H1 (cell line): ENCODE measurements around the gene KYNU. TPM values are rescaled to one million over a fixed set of nuclear protein-coding genes. Genes with fewer than 3 reads are reported as not detected.

Experiments used
- CTCF ChIA-PET: fragments of 300-600 bp; sonication (Branson Sonifier 250); formaldehyde crosslinking; loops from one replicate; lab custom pipeline; 2021; ENCODE audit not compliant: partially characterized antibody; lab: Charles Lee
- POLR2A ChIA-PET: fragments of 300-600 bp; sonication (Branson Sonifier 250); formaldehyde crosslinking; loops from one replicate; lab custom pipeline; 2021; ENCODE audit warnings: inconsistent platforms; ENCODE audit not compliant: partially characterized antibody; lab: Charles Lee
- DNase-seq, 2 experiments: peaks; one replicate each; pipeline versions ENCODE4 v3.0.0 to v3.0.0-alpha.2; 2010 to 2022; ENCODE audit warnings: low spot score in 2 of 2, low read depth in 1 of 2, mixed read lengths in 1 of 2
- FAIRE-seq: peaks from 2 replicates; lab custom pipeline; 2011; peaks lifted over from hg19 to GRCh38; lab: Jason Lieb, UNC
- H2AFZ ChIP-seq: 2 replicates; pipeline ENCODE4 v1.8.1; 2012; ENCODE audit warnings: low read length, inconsistent platforms
- H2AK5ac ChIP-seq: 2 replicates; pipeline ENCODE4 v1.6.1; 2013; ENCODE audit warnings: low read depth, low read length
- H2BK120ac ChIP-seq: replicated peaks from 2 replicates; pipeline ENCODE3; 2013; ENCODE audit warnings: low read depth, low read length, inconsistent platforms
- H2BK12ac ChIP-seq: 2 replicates; pipeline ENCODE4 v1.6.1; 2013; ENCODE audit warnings: low read depth, low read length
- H2BK15ac ChIP-seq: 2 replicates; pipeline ENCODE4 v1.6.1; 2013; ENCODE audit warnings: low read length
- H2BK20ac ChIP-seq: 2 replicates; pipeline ENCODE4 v1.6.1; 2013; ENCODE audit warnings: low read length
- H2BK5ac ChIP-seq: 2 replicates; pipeline ENCODE4 v1.6.1; 2013; ENCODE audit warnings: low read depth, low read length
- H3K14ac ChIP-seq: 2 replicates; pipeline ENCODE4 v1.6.1; 2013; ENCODE audit warnings: inconsistent platforms; ENCODE audit not compliant: insufficient read length
- H3K18ac ChIP-seq: 2 replicates; pipeline ENCODE4 v1.6.1; 2013; ENCODE audit warnings: low read length; ENCODE audit errors: extremely low read depth
- H3K23ac ChIP-seq: 2 replicates; pipeline ENCODE4 v1.6.1; 2013; ENCODE audit warnings: inconsistent platforms; ENCODE audit not compliant: insufficient read length
- H3K23me2 ChIP-seq: 2 replicates; pipeline ENCODE4 v1.6.1; 2013; ENCODE audit warnings: low read depth, low read length
- H3K27ac ChIP-seq: 2 replicates; pipeline ENCODE4 v1.6.1; 2011; ENCODE audit warnings: low read depth, low read length, inconsistent platforms
- H3K27me3 ChIP-seq, 4 experiments: replicated peaks in 1 of 4; 1 replicate in 1 of 4; 2 replicates in 3 of 4; pipeline versions ENCODE4 v1.6.1 to v1.8.1; 2011 to 2013; ENCODE audit warnings: low read length in 3 of 4, mild to moderate bottlenecking in 3 of 4, inconsistent platforms in 2 of 4, mixed read lengths in 2 of 4, moderate library complexity in 1 of 4; ENCODE audit not compliant: control insufficient read depth in 3 of 4, insufficient read depth in 3 of 4; ENCODE audit errors: extremely low read depth in 1 of 4
- H3K36me3 ChIP-seq, 4 experiments: 2 replicates each; pipeline versions ENCODE4 v1.6.1 to v1.8.1; 2011 to 2013; ENCODE audit warnings: mild to moderate bottlenecking in 4 of 4, low read length in 3 of 4, moderate library complexity in 2 of 4, control low read depth in 1 of 4, inconsistent platforms in 1 of 4; ENCODE audit not compliant: insufficient read depth in 4 of 4, control insufficient read depth in 2 of 4
- H3K4ac ChIP-seq: replicated peaks from 2 replicates; pipeline ENCODE3; 2013; ENCODE audit warnings: low read length, low read depth, mixed read lengths, inconsistent platforms; ENCODE audit not compliant: insufficient read length
- H3K4me1 ChIP-seq, 4 experiments: replicated peaks in 1 of 4; 1 replicate in 1 of 4; 2 replicates in 3 of 4; pipeline versions ENCODE4 v1.6.1 to v1.8.1; 2011 to 2013; ENCODE audit warnings: low read length in 3 of 4, inconsistent platforms in 2 of 4, mixed read lengths in 1 of 4; ENCODE audit not compliant: insufficient read depth in 4 of 4, control insufficient read depth in 3 of 4
- H3K4me2 ChIP-seq, 2 experiments: 2 replicates each; pipeline versions ENCODE4 v1.6.1 to v1.8.1; 2011 to 2013; ENCODE audit warnings: low read depth in 2 of 2, low read length in 2 of 2, control low read depth in 1 of 2, inconsistent platforms in 1 of 2, mild to moderate bottlenecking in 1 of 2; ENCODE audit not compliant: insufficient read depth in 1 of 2
- H3K4me3 ChIP-seq, 4 experiments: fragments of 200-600, 300-600 bp in 1 of 4; sonication (generic), shearing (Covaris generic), sonication (Bioruptor Twin) in 1 of 4; 2 replicates each; pipeline versions ENCODE4 v1.5.1 to v1.8.1; 2011 to 2016; ENCODE audit warnings: low read length in 4 of 4, low read depth in 3 of 4, control low read depth in 2 of 4, inconsistent platforms in 2 of 4, mild to moderate bottlenecking in 2 of 4, mixed read lengths in 1 of 4, moderate library complexity in 1 of 4; ENCODE audit not compliant: insufficient read depth in 2 of 4; ENCODE audit errors: extremely low read depth in 1 of 4
- H3K56ac ChIP-seq: replicated peaks from 2 replicates; pipeline ENCODE3; 2013; ENCODE audit warnings: low read depth, mild to moderate bottlenecking, mixed read lengths, low read length, inconsistent platforms; ENCODE audit not compliant: insufficient read length
- H3K79me1 ChIP-seq: 2 replicates; pipeline ENCODE4 v1.6.1; 2013; ENCODE audit warnings: low read depth, low read length, control low read depth
- H3K79me2 ChIP-seq, 2 experiments: 2 replicates each; pipeline versions ENCODE4 v1.6.1 to v1.8.1; 2012 to 2013; ENCODE audit warnings: low read length in 2 of 2, mild to moderate bottlenecking in 2 of 2, inconsistent platforms in 1 of 2; ENCODE audit not compliant: insufficient read depth in 2 of 2, control insufficient read depth in 1 of 2
- H3K9ac ChIP-seq, 4 experiments: replicated peaks in 1 of 4; 1 replicate in 1 of 4; 2 replicates in 3 of 4; pipeline versions ENCODE4 v1.6.1 to v1.8.1; 2011 to 2013; ENCODE audit warnings: low read depth in 3 of 4, low read length in 3 of 4, control low read depth in 2 of 4, mild to moderate bottlenecking in 2 of 4, moderate library complexity in 2 of 4, inconsistent platforms in 1 of 4; ENCODE audit errors: extremely low read depth in 1 of 4
- H3K9me3 ChIP-seq, 2 experiments: 2 replicates each; pipeline versions ENCODE4 v1.6.1 to v1.8.1; 2012 to 2013; ENCODE audit warnings: mild to moderate bottlenecking in 2 of 2, moderate library complexity in 2 of 2, control low read depth in 1 of 2, inconsistent platforms in 1 of 2, low read depth in 1 of 2, low read length in 1 of 2, mixed read lengths in 1 of 2; ENCODE audit not compliant: insufficient read depth in 2 of 2
- H4K20me1 ChIP-seq, 2 experiments: replicated peaks in 1 of 2; 2 replicates each; pipeline versions ENCODE3 to v1.8.1; 2011 to 2013; ENCODE audit warnings: inconsistent platforms in 2 of 2, low read length in 2 of 2, mild to moderate bottlenecking in 1 of 2; ENCODE audit not compliant: insufficient read depth in 2 of 2, control insufficient read depth in 1 of 2
- H4K5ac ChIP-seq: 2 replicates; pipeline ENCODE4 v1.6.1; 2013; ENCODE audit warnings: low read length, low read depth, mixed read lengths, inconsistent platforms; ENCODE audit not compliant: insufficient read length
- H4K8ac ChIP-seq: 2 replicates; pipeline ENCODE4 v1.8.0; 2013; ENCODE audit warnings: mild to moderate bottlenecking, moderate library complexity, low read length, inconsistent platforms; ENCODE audit not compliant: insufficient read depth; ENCODE audit errors: extremely low read depth
- H4K91ac ChIP-seq: replicated peaks from 2 replicates; pipeline ENCODE3; 2013; ENCODE audit warnings: low read length, mixed read lengths, inconsistent platforms; ENCODE audit not compliant: insufficient read length
- CREB1 ChIP-seq: IDR thresholded peaks from 2 replicates; pipeline ENCODE4 v1.6.1; 2012; ENCODE audit warnings: inconsistent platforms
- HDAC6 ChIP-seq: IDR thresholded peaks from one replicate; pipeline ENCODE4 v1.7.1; 2012; ENCODE audit warnings: low read depth, mild to moderate bottlenecking, inconsistent platforms, low read length, moderate library complexity
- KDM1A ChIP-seq: fragments of 200-600, 300-600 bp; sonication (generic); IDR thresholded peaks from 2 replicates; pipeline ENCODE4 v1.7.1; 2016; ENCODE audit warnings: mild to moderate bottlenecking, low read length, borderline replicate concordance
- KDM4A ChIP-seq: IDR thresholded peaks from one replicate; pipeline ENCODE4 v1.7.1; 2012; ENCODE audit warnings: low read depth, mild to moderate bottlenecking, moderate library complexity, low read length, inconsistent platforms; ENCODE audit not compliant: severe bottlenecking
- NANOG ChIP-seq: IDR thresholded peaks from 2 replicates; pipeline ENCODE4 v1.6.1; 2011; ENCODE audit warnings: low read length, low read depth, mild to moderate bottlenecking, inconsistent platforms; ENCODE audit not compliant: insufficient read depth, poor library complexity, severe bottlenecking
- PHF8 ChIP-seq: fragments of 200-600 bp; sonication (generic); conservative IDR thresholded peaks from 2 replicates; pipeline ENCODE4 v1.7.1; 2012; ENCODE audit warnings: low read depth, mild to moderate bottlenecking, inconsistent platforms, low read length, moderate library complexity
- RAD21 ChIP-seq, 2 experiments: IDR thresholded peaks in 1 of 2; conservative IDR thresholded peaks in 1 of 2; 2 replicates each; pipeline ENCODE4 v1.6.1; 2011; ENCODE audit warnings: low read depth in 2 of 2, low read length in 2 of 2, improper control_type of control experiment in 1 of 2, inconsistent platforms in 1 of 2, mild to moderate bottlenecking in 1 of 2, moderate library complexity in 1 of 2
- RNF2 ChIP-seq: fragments of 200-900, 300-1000 bp; sonication (generic); IDR thresholded peaks from 2 replicates; pipeline ENCODE4 v1.7.1; 2016; ENCODE audit warnings: borderline replicate concordance, low read depth, mild to moderate bottlenecking, antibody characterized with exemption, low read length; ENCODE audit not compliant: poor library complexity, severe bottlenecking; ENCODE audit errors: missing control alignments
- SIRT6 ChIP-seq: IDR thresholded peaks from one replicate; pipeline ENCODE4 v1.7.1; 2012; ENCODE audit warnings: low read length, inconsistent platforms
- SIX5 ChIP-seq: IDR thresholded peaks from 2 replicates; pipeline ENCODE4 v1.6.1; 2011; ENCODE audit warnings: mild to moderate bottlenecking, low read depth, low read length
- SRF ChIP-seq: IDR thresholded peaks from 2 replicates; pipeline ENCODE4 v1.6.1; 2011; ENCODE audit warnings: mild to moderate bottlenecking, low read depth, low read length, moderate library complexity
- TAF1 ChIP-seq: IDR thresholded peaks from 2 replicates; pipeline ENCODE4 v1.6.1; 2011; ENCODE audit warnings: mild to moderate bottlenecking, low read depth, low read length
- TBP ChIP-seq: IDR thresholded peaks from 2 replicates; pipeline ENCODE4 v1.6.1; 2011; ENCODE audit warnings: low read depth, low read length, improper control_type of control experiment
- TCF12 ChIP-seq: IDR thresholded peaks from 2 replicates; pipeline ENCODE4 v1.6.1; 2011; ENCODE audit warnings: low read depth, mild to moderate bottlenecking, low read length
- WGBS, 2 experiments: shearing (Covaris generic) in 1 of 2; methylation state at CpG; one replicate each; pipeline versions ENCODE4 v1.1.6 to v1.1.7; 2013 to 2015; ENCODE audit warnings: low lambda C conversion rate in 2 of 2, mixed read lengths in 2 of 2, inconsistent platforms in 1 of 2, low coverage in 1 of 2, missing lambda C conversion rate in 1 of 2; ENCODE audit not compliant: insufficient replicate concordance in 2 of 2, insufficient coverage in 1 of 2, insufficient read length in 1 of 2; ENCODE audit errors: extremely low coverage in 1 of 2, missing lambda C conversion rate in 1 of 2; 5-methylcytosine and 5-hydroxymethylcytosine counted together
- polyA plus RNA-seq, 7 experiments: library from polyadenylated mRNA; depleted of rRNA in 3 of 7; stranded (reverse) in 5 of 7; unstranded in 2 of 7; fragments of >200 nt in 5 of 7; fragments of 200-250 nt in 2 of 7; gene quantifications; 1 replicate in 5 of 7; 2 replicates in 1 of 7; 4 replicates in 1 of 7; pipeline versions ENCODE4 v1.2.1 to v1.2.3, GENCODE V29; 2011 to 2013; ENCODE audit warnings: missing spikeins in 2 of 7, mixed read lengths in 2 of 7
- total RNA-seq: library from RNA; stranded (reverse); fragmentation: NEBNext Ultra II Directional; extraction: Animal tissue kit (Norgen Biotek cat#: 25700); gene quantifications from 2 replicates; pipeline ENCODE4 v1.2.1, GENCODE V29; 2021

The KYNU gene
- total and polyA plus RNA-seq, 2 of the 8 experiments (the other 6 are each of a cell fraction or from before 2014, with no cell fraction given): 0.09 to 0.13 TPM

DNA sequence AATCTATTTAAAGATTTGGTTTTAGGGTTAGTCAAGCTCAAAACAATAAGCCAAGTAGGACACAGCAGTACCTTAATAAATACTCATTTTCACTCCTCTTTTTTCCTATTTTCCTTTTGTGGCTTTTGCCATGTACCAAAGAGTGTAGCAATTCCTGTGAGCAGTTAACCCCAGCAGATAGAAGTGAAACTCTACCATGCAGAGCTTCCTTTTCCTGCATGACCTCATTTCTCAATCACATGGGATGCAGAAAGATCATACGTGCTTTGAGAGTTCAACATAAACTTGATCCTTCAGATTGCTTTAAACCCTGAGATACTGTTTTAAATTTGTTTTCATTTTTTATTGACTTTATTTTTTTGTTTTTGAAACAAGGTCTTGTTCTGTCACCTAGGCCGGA, 152.7 kb downstream of the KYNU start:
- 97% methylated on average over 2 of the region's 2 CpGs; no CpG with 5 or more reads in 1 of the 2 experiments for WGBS, 2 experiments
- CTCF ChIA-PET: no interaction called here
- H3K18ac ChIP-seq: no peak overlapping the region

More for the DNA sequence above, 152.7 kb downstream of the KYNU start:
- Histone ChIP-seq H3K23ac (no peak overlapping the region), H3K79me1 (no peaks in the 10 kb centered on the region), H3K56ac (no peak overlapping the region), H2AK5ac (no peak overlapping the region), H2BK15ac (no peak overlapping the region), H3K4me2 (no peak overlapping the region), H3K36me3 (no peaks in the 10 kb centered on the region), H2BK120ac (no peak overlapping the region), H3K23me2 (peaks cover 4% of the 10 kb centered on the region; the same call in 1 of the 2 replicates), H2BK5ac (no peak overlapping the region), H2BK20ac (no peak overlapping the region), H2BK12ac (no peak overlapping the region), H3K27me3 (no peaks in the 10 kb centered on the region), H3K14ac (no peak overlapping the region), H3K79me2 (no peaks in the 10 kb centered on the region), H3K4ac (no peak overlapping the region), H4K91ac (no peak overlapping the region), H3K27ac (no peak overlapping the region), H2AFZ (no peak overlapping the region), H3K4me1 (peaks cover 0 to 7% (median 1%) of the 10 kb centered on the region in 4 experiments; a peak in 2 of 7 replicates), H4K20me1 (no peaks in the 10 kb centered on the region), H3K4me3 (no peak overlapping the region), H3K9me3 (no peaks in the 10 kb centered on the region), H4K5ac (no peak overlapping the region), H3K9ac (no peak overlapping the region), H4K8ac (no peak overlapping the region)
- TF ChIP-seq PHF8: no peak
- TF ChIP-seq SIX5: no peak
- TF ChIP-seq HDAC6: no peak
- TF ChIP-seq RNF2: no peak
- TF ChIP-seq KDM4A: no peak
- no peak for TF ChIP-seq SIRT6
- no peak for TF ChIP-seq NANOG
- no peak for TF ChIP-seq KDM1A
- no peak for TF ChIP-seq RAD21 (IDR thresholded peaks at IDR 0.05 in 1 of 2, conservative IDR thresholded peaks at IDR 0.05 in 1 of 2; ENCODE audit: low read depth in 2 of 2, low read length in 2 of 2)
- TF ChIP-seq TCF12: no peak
- TF ChIP-seq CREB1: no peak
- no peak for TF ChIP-seq TAF1
- no peak for TF ChIP-seq TBP
- no peak for TF ChIP-seq SRF
- FAIRE-seq: no peak
- POLR2A ChIA-PET: no interaction called here
- DNase-seq: no peak
